ENCODE measurements around the gene SEMA6C.
"Not testable (repeated sequence)": the region's sequence is repeated elsewhere in the genome, so short reads cannot be mapped to it uniquely, and the experiment has no call there.

The SEMA6C gene

GRCh38 chr1:151130987-151131586 is 15.3 kb downstream of the SEMA6C start:
- peak; percentile 74 for DNase-seq

GRCh38 chr1:151128800-151129199 is 17.6 kb downstream of the SEMA6C start:
- DNase-seq: no peak

GRCh38 chr1:151124763-151125403 is 21.5 kb downstream of the SEMA6C start:
- no peak for DNase-seq

GRCh38 chr1:151113877-151114276 is 32.6 kb downstream of the SEMA6C start:
- DNase-seq: no peak

GRCh38 chr1:151108331-151108730 is 38.1 kb downstream of the SEMA6C start:
- no peak for DNase-seq

GRCh38 chr1:151106894-151107293 is 39.5 kb downstream of the SEMA6C start:
- no peak for DNase-seq

- DNase-seq: no peak
Observed at GRCh38 chr1:151104630-151105029, 41.8 kb downstream of the SEMA6C start.

GRCh38 chr1:151098126-151098525 is 48.3 kb downstream of the SEMA6C start:
- no peak for DNase-seq

GRCh38 chr1:151097426-151097825 is 49.0 kb downstream of the SEMA6C start:
- not testable (repeated sequence) for DNase-seq

GRCh38 chr1:151085953-151086559 is 60.4 kb downstream of the SEMA6C start:
- DNase-seq: no peak
